H54 (cell line): Measurements from ENCODE around the gene AGXT.

Experiments
- DNase-seq: peaks from one replicate; pipeline ENCODE4 v3.0.0; 2011; ENCODE audit warnings: low spot score, mixed read lengths; ENCODE audit not compliant: insufficient read length
- FAIRE-seq: peaks from 3 replicates; lab custom pipeline; 2011; peaks lifted over from hg19 to GRCh38; lab: Jason Lieb, UNC
- POLR2A ChIP-seq: IDR thresholded peaks from 2 replicates; pipeline ENCODE4 v1.6.1; 2011; ENCODE audit warnings: low read depth, mild to moderate bottlenecking, low read length

Gene AGXT

DNA sequence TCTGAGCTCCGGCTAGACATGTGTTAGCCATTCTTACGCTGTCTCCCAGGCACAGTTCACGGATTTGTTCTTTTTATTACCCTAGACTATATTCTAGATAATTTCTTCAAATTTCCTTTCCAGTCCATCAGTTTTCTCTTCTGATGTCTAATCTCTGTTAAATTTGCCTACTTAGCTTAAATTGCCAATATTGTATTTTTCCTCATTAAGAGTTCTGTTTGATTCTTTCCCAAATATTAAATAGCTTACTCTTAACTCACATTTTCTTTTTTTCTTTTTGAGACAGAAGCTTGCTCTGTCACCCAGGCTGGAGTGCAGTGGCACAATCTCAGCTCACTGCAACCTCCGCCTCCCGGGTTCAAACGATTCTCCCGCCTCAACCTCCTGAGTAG is 58.8 kb downstream of the AGXT start:
- no peak for FAIRE-seq
- no peak for DNase-seq
- TF ChIP-seq POLR2A, result no peak

DNA sequence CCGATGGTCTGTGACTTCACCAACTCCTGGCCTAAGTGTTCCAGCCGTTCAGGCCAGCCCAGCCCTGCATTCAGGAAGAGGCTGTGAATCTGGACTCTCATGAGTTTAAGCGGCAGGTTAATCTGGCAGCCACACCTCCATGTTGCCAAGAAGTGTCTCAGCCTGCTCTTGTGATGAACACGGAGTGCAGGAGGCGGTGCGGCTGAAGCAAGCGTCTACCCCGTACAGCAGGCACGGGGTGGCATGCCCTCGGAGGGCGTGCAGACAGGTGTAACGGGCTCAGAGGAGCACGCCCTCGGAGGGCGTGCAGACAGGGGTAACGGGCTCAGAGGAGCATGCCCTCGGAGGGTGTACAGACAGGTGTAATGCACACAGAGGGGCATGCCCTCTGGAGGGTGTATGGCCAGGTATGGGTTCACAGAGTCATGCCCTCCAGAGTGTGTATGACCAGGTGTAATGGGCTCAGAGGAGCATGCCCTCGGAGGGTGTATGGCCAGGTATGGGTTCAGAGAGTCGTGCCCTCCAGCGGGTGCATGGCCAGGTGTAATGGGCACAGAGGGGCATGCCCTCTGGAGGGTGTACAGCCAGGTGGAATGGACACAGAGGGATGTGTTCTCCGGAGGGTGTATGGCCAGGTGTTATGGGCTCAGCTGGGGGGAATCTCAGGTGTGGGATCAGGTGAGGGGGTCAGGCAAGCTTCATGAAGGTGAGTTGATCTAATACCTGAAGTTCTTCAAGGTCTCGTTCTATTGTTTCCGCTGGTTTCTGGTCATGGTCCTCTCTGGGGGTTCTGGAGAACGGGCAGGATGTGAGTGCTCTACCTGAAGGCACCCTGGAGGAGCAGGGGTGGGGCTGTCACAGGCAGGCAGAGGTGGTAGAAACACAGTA is 60.1 kb downstream of the AGXT start:
- no peak for TF ChIP-seq POLR2A
- FAIRE-seq, result no peak
- no peak for DNase-seq

DNA sequence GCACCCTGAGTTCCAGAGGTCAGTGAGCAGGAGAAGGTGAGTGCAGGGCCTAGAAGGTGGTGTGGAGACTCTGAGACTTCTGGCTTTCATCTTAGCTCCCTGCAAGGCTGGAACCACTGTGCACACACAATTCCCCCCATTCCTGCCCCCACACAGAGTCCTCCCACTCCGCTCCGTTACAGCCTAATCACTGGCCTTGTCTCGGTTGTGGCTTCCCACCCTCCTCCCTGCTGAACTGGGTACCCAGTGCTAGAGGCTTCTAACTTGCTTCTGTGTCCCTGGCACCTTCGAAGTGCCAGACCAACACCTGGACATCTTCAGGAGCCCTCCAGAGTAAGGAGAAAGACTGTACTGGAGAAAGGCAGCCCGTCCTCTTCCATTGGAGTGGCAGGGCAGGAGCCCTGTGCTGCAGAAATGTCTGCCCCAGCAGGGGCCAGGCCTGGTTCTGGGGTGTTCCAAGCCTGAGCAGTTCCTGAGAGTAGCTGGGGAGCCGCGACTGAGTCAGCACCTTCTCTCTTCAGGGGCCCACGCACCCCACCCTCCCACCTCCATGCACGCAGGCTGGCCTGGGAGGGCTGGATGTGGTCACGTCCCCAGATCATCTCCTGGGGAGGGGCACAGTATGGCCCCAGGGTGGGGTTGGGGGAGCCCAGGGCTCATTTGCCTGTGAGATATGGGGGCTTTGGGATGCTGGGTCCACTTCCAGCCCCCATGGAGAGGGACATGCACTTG is 60.9 kb downstream of the AGXT start:
- FAIRE-seq (no peak), DNase-seq (no peak)
- TF ChIP-seq POLR2A, result no peak
